Stomach smooth muscle (tissue), 2 donors: ENCODE data around the gene RPEL1.
"Not testable (repeated sequence)": the region's sequence is repeated elsewhere in the genome, so short reads cannot be mapped to it uniquely, and the experiment has no call there.

Source experiments
- H3K27ac ChIP-seq: one replicate; pipeline ENCODE4 v1.7.0; 2013; ENCODE audit warnings: mild to moderate bottlenecking, low read length, inconsistent platforms
- H3K27me3 ChIP-seq, 2 donors: one replicate each; pipeline ENCODE4 v1.7.0; 2013; ENCODE audit warnings: low read length in 2 of 2; ENCODE audit not compliant: insufficient read depth in 2 of 2, control insufficient read depth in 1 of 2
- H3K36me3 ChIP-seq, 2 donors: one replicate each; pipeline ENCODE4 v1.7.0; 2013; ENCODE audit warnings: low read length in 2 of 2; ENCODE audit not compliant: control insufficient read depth in 2 of 2, insufficient read depth in 2 of 2
- H3K4me1 ChIP-seq: one replicate; pipeline ENCODE4 v1.7.0; 2013; ENCODE audit warnings: low read length; ENCODE audit not compliant: control insufficient read depth, insufficient read depth
- H3K4me3 ChIP-seq, 2 donors: one replicate each; pipeline ENCODE4 v1.7.0; 2013; ENCODE audit warnings: low read length in 2 of 2
- H3K9ac ChIP-seq, 2 donors: one replicate each; pipeline ENCODE4 v1.7.0; 2013; ENCODE audit warnings: low read length in 2 of 2, mild to moderate bottlenecking in 1 of 2
- H3K9me3 ChIP-seq, 2 donors: one replicate each; pipeline ENCODE4 v1.7.0; 2013; ENCODE audit warnings: low read length in 2 of 2; ENCODE audit not compliant: control insufficient read depth in 2 of 2
- donor health status: healthy.
- donor health status: Pancreatic carcinoma.

The RPEL1 gene

GRCh38 chr10:103245587-103245986, at the start of gene RPEL1:
Gene RPEL1 (plus strand): TSS chr10:103245887. CDS start chr10:103245997, 110 bp downstream.
- H3K27me3 ChIP-seq, H3K4me1 ChIP-seq, H3K27ac ChIP-seq, H3K9ac ChIP-seq, H3K36me3 ChIP-seq, H3K9me3 ChIP-seq, H3K4me3 ChIP-seq: not testable (repeated sequence)

- Histone ChIP-seq H3K4me1 (peaks cover 7% of the 10 kb centered on the region), H3K4me3 (no peak overlapping the region), H3K27me3 (no peaks in the 10 kb centered on the region), H3K36me3 (no peaks in the 10 kb centered on the region), H3K9me3 (no peaks in the 10 kb centered on the region), H3K27ac (no peak overlapping the region), H3K9ac (no peak overlapping the region)
Measured at GRCh38 chr10:103196516-103196915, 49.2 kb upstream of the RPEL1 start.

- Histone ChIP-seq H3K4me3 (no peak overlapping the region), H3K9ac (no peak overlapping the region), H3K27me3 (no peaks in the 10 kb centered on the region), H3K9me3 (no peaks in the 10 kb centered on the region), H3K36me3 (no peaks in the 10 kb centered on the region), H3K27ac (peak overlapping the region; percentile 31), H3K4me1 (peaks cover 7% of the 10 kb centered on the region)
Measured at GRCh38 chr10:103197174-103197573, 48.5 kb upstream of the RPEL1 start.

GRCh38 chr10:103197903-103198302, 47.8 kb upstream of the RPEL1 start:
- H3K27me3 ChIP-seq = no peaks in the 10 kb centered on the region
- no peak overlapping the region for H3K27ac ChIP-seq
- H3K4me3 ChIP-seq = no peak overlapping the region
- peaks cover 7% of the 10 kb centered on the region for H3K4me1 ChIP-seq
- H3K9me3 ChIP-seq = no peaks in the 10 kb centered on the region
- no peaks in the 10 kb centered on the region for H3K36me3 ChIP-seq
- no peak overlapping the region for H3K9ac ChIP-seq

- H3K4me3 ChIP-seq = no peak overlapping the region
- H3K27ac ChIP-seq = no peak overlapping the region
- H3K9ac ChIP-seq = no peak overlapping the region
- H3K4me1 ChIP-seq = peaks cover 3% of the 10 kb centered on the region
- H3K27me3 ChIP-seq = no peaks in the 10 kb centered on the region
- H3K9me3 ChIP-seq = no peaks in the 10 kb centered on the region
- no peaks in the 10 kb centered on the region for H3K36me3 ChIP-seq
Measured at GRCh38 chr10:103198648-103199047, 47.0 kb upstream of the RPEL1 start.

GRCh38 chr10:103199488-103199887, 46.2 kb upstream of the RPEL1 start:
- no peaks in the 10 kb centered on the region for H3K9me3 ChIP-seq
- no peak overlapping the region for H3K9ac ChIP-seq
- H3K4me3 ChIP-seq = no peak overlapping the region
- no peaks in the 10 kb centered on the region for H3K36me3 ChIP-seq
- peaks cover 3% of the 10 kb centered on the region for H3K4me1 ChIP-seq
- no peak overlapping the region for H3K27ac ChIP-seq
- H3K27me3 ChIP-seq = no peaks in the 10 kb centered on the region

- Histone ChIP-seq H3K27ac (no peak overlapping the region), H3K4me1 (peaks cover under 1% of the 10 kb centered on the region), H3K9me3 (no peaks in the 10 kb centered on the region), H3K4me3 (no peak overlapping the region), H3K9ac (no peak overlapping the region), H3K27me3 (no peaks in the 10 kb centered on the region), H3K36me3 (no peaks in the 10 kb centered on the region)
Measured at GRCh38 chr10:103202319-103202718, 43.4 kb upstream of the RPEL1 start.

GRCh38 chr10:103203466-103203865, 42.2 kb upstream of the RPEL1 start:
- H3K9ac ChIP-seq = no peak overlapping the region
- H3K27me3 ChIP-seq = no peaks in the 10 kb centered on the region
- H3K9me3 ChIP-seq = no peaks in the 10 kb centered on the region
- H3K36me3 ChIP-seq = no peaks in the 10 kb centered on the region
- H3K4me1 ChIP-seq = no peaks in the 10 kb centered on the region
- no peak overlapping the region for H3K4me3 ChIP-seq
- no peak overlapping the region for H3K27ac ChIP-seq

GRCh38 chr10:103204353-103205255, 41.1 kb upstream of the RPEL1 start:
- Histone ChIP-seq H3K27ac (no peak overlapping the region), H3K36me3 (no peaks in the 10 kb centered on the region), H3K27me3 (no peaks in the 10 kb centered on the region), H3K4me3 (no peak overlapping the region), H3K4me1 (no peaks in the 10 kb centered on the region), H3K9ac (no peak overlapping the region), H3K9me3 (no peaks in the 10 kb centered on the region)

- H3K27me3 ChIP-seq, H3K36me3 ChIP-seq, H3K27ac ChIP-seq, H3K9ac ChIP-seq, H3K4me1 ChIP-seq, H3K9me3 ChIP-seq, H3K4me3 ChIP-seq: not testable (repeated sequence)
Measured at GRCh38 chr10:103205401-103205800, 40.3 kb upstream of the RPEL1 start.

GRCh38 chr10:103206715-103207114, 39.0 kb upstream of the RPEL1 start:
- H3K4me1 ChIP-seq, H3K4me3 ChIP-seq, H3K9me3 ChIP-seq, H3K9ac ChIP-seq, H3K27ac ChIP-seq, H3K27me3 ChIP-seq, H3K36me3 ChIP-seq: not testable (repeated sequence)
